Heart left ventricle (tissue), 13 donors: ENCODE results near the gene FTO.

ENCODE experiments used
- POLR2A ChIP-seq, 2 donors: fragments of 450-650 bp; IDR thresholded peaks; one replicate each; pipeline ENCODE4 v1.6.1; 2017; ENCODE audit warnings: antibody characterized with exemption in 2 of 2, mild to moderate bottlenecking in 2 of 2, moderate library complexity in 2 of 2
- TF ChIP-seq, protein P1 (sequence below), 12 donors: fragments of 200-600 bp; sonication (generic) in 4 of 12; IDR thresholded peaks; one replicate each; pipeline versions ENCODE4 v1.5.0 to v1.8.0; 2018 to 2022; ENCODE audit warnings: antibody characterized with exemption in 12 of 12, mild to moderate bottlenecking in 5 of 12
- donor health status: ischemic (EF 13 %, LVEDD 7.1; RV severe dilation, severe dysfunction).
- donor health status: DM: no; HTN: yes; CAD: no.
- donor health status: DM: no; HTN: no; CAD: no.
- donor health status: ischemic (EF 25% LVEDD 6.9; RV normal size, moderate dysfunction).
- donor health status: ischemic (EF 25% LVEDD 5.7; RV mildly dilated, moderate dysfunction).
- donor health status: ischemic (EF 35%, LVEDD 5.7; RV mildly dilated, moderate dysfunction).
- donor health status: nonischemic (EF 11% LVEDD 7.7; RV severe dilation, severe dysfunction).
- donor health status: DM: yes; HTN: yes; CAD: no.
- donor health status: PGD.
- donor health status: ischemic (EF 29% LVEDD 5.4; RV normal size, mild dysfunction).
- donor health status: nonischemic (EF 23%, LVEDD 6.1; RV moderate dilation, normal function).

DNA sequence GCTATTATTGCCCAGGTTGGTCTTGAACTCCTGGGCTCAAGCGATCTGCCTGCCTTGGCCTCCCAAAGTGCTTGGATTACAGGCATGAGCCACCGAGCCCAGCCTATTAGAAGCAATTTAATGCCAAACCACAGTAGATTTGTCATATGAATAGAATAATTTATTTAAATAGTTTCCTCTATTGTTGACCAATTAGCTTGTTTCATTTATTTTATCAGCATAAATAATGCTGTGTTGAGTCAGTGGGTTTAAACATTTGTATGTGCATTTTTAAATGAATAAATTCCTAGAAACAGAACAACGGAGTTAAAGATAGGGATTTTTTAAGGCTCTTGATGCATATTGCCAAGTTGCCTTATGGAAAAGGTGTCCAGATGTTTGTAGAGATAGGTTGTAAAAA lies 26.7 kb downstream of the FTO start:
- TF ChIP-seq, protein P1, sequence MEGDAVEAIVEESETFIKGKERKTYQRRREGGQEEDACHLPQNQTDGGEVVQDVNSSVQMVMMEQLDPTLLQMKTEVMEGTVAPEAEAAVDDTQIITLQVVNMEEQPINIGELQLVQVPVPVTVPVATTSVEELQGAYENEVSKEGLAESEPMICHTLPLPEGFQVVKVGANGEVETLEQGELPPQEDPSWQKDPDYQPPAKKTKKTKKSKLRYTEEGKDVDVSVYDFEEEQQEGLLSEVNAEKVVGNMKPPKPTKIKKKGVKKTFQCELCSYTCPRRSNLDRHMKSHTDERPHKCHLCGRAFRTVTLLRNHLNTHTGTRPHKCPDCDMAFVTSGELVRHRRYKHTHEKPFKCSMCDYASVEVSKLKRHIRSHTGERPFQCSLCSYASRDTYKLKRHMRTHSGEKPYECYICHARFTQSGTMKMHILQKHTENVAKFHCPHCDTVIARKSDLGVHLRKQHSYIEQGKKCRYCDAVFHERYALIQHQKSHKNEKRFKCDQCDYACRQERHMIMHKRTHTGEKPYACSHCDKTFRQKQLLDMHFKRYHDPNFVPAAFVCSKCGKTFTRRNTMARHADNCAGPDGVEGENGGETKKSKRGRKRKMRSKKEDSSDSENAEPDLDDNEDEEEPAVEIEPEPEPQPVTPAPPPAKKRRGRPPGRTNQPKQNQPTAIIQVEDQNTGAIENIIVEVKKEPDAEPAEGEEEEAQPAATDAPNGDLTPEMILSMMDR (IDR thresholded peaks at IDR 0.05) = no peak
- TF ChIP-seq POLR2A (IDR thresholded peaks at IDR 0.05) = no peak
